ENCODE data around the gene CFP. TPM values are rescaled to one million over a fixed set of nuclear protein-coding genes. Genes with fewer than 3 reads are reported as not detected.

CFP gene
- total and polyA plus RNA-seq, 2 experiments from 2014 or later = 0.17 to 0.23 TPM

DNA sequence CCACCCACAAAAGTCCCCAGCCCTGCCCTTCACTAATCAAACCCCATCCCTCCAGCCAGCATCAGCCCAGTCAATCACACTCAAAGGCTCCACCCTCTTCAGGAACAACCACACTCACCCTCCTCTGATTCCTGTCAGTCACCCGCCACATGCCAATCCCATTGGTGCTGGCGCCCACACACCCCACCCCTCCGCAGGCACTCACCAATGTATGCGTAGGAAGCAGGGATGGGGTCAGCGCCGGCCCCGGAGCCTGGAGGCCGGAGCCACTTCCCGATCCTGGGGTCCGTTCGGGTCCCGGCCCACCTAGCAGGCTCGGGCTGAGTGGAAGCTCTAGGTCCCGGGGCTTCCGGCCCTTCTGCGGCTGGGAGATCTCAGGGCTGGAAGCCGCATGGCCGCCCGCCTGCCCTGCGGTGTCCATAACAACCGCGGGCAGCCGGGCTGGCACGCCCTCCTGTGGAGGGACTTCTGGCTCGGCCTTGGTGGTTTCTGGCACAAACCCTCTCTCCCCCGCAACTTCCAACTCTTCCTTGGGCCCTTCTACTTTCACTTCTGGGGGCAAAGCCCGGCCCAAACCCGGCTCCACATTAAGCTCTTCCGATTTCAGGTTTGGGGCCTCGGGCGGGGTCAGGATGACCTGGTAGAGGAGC is 7.9 kb upstream of the CFP start:
- WGBS (ENCODE audit: low lambda C conversion rate, missing lambda C conversion rate) = 95% methylated on average over 31 of the region's 31 CpGs
- no peak overlapping the region for H3K4me2 ChIP-seq
- H4K20me1 ChIP-seq (ENCODE audit: insufficient read depth, poor library complexity, severe bottlenecking) = no peaks in the 10 kb centered on the region
- TF ChIP-seq EZH2phosphoT487 (IDR thresholded peaks at IDR 0.05; ENCODE audit: low read depth, severe bottlenecking, unreplicated experiment) (no peak), CTCF (IDR thresholded peaks at IDR 0.05; ENCODE audit: poor library complexity) (no peak), EZH2 (IDR thresholded peaks at IDR 0.05; ENCODE audit: borderline replicate concordance) (no peak)
- DNase-seq (ENCODE audit: low spot score) = no peak
- no peaks in the 10 kb centered on the region for H3K4me1 ChIP-seq (ENCODE audit: insufficient read depth)
- no peaks in the 10 kb centered on the region for H3K9me2 ChIP-seq (replicated peaks; ENCODE audit: insufficient read depth)
- H3K79me2 ChIP-seq = no peaks in the 10 kb centered on the region
- H3K27ac ChIP-seq = no peak overlapping the region
- no peaks in the 10 kb centered on the region for H3K27me3 ChIP-seq
- H3K36me3 ChIP-seq (replicated peaks; ENCODE audit: insufficient read depth, low read depth) = no peaks in the 10 kb centered on the region
- H3K9me3 ChIP-seq (ENCODE audit: low read depth) = no peaks in the 10 kb centered on the region
- H3K4me3 ChIP-seq = no peak overlapping the region
- no peak overlapping the region for H2AFZ ChIP-seq

GRCh38 chrX:47634871-47635575 is 5.3 kb upstream of the CFP start:
- Histone ChIP-seq H3K79me2 (no peaks in the 10 kb centered on the region), H3K27me3 (no peaks in the 10 kb centered on the region), H4K20me1 (ENCODE audit: insufficient read depth, poor library complexity, severe bottlenecking) (no peaks in the 10 kb centered on the region), H3K4me3 (no peak overlapping the region), H3K9me3 (ENCODE audit: low read depth) (no peaks in the 10 kb centered on the region), H3K4me1 (ENCODE audit: insufficient read depth) (no peaks in the 10 kb centered on the region), H3K27ac (no peak overlapping the region), H3K9me2 (replicated peaks; ENCODE audit: insufficient read depth) (no peaks in the 10 kb centered on the region), H2AFZ (no peak overlapping the region), H3K4me2 (no peak overlapping the region), H3K36me3 (replicated peaks; ENCODE audit: insufficient read depth, low read depth) (no peaks in the 10 kb centered on the region)
- DNase-seq (ENCODE audit: low spot score) = no peak
- WGBS (ENCODE audit: low lambda C conversion rate, missing lambda C conversion rate) = 89% methylated on average over 16 of the region's 16 CpGs
- no peak for TF ChIP-seq EZH2phosphoT487 (IDR thresholded peaks at IDR 0.05; ENCODE audit: low read depth, severe bottlenecking, unreplicated experiment)
- no peak for TF ChIP-seq EZH2 (IDR thresholded peaks at IDR 0.05; ENCODE audit: borderline replicate concordance)
- TF ChIP-seq CTCF (IDR thresholded peaks at IDR 0.05; ENCODE audit: poor library complexity) = no peak

GRCh38 chrX:47633689-47634590 is 4.2 kb upstream of the CFP start:
- Histone ChIP-seq H3K27me3 (no peaks in the 10 kb centered on the region), H3K4me3 (no peak overlapping the region), H3K4me2 (no peak overlapping the region), H3K9me3 (ENCODE audit: low read depth) (no peaks in the 10 kb centered on the region), H3K27ac (no peak overlapping the region), H3K79me2 (no peaks in the 10 kb centered on the region), H3K4me1 (ENCODE audit: insufficient read depth) (no peaks in the 10 kb centered on the region), H3K9me2 (replicated peaks; ENCODE audit: insufficient read depth) (no peaks in the 10 kb centered on the region), H4K20me1 (ENCODE audit: insufficient read depth, poor library complexity, severe bottlenecking) (no peaks in the 10 kb centered on the region), H2AFZ (no peak overlapping the region), H3K36me3 (replicated peaks; ENCODE audit: insufficient read depth, low read depth) (no peaks in the 10 kb centered on the region)
- no peak for DNase-seq (ENCODE audit: low spot score)
- TF ChIP-seq EZH2phosphoT487 (IDR thresholded peaks at IDR 0.05; ENCODE audit: low read depth, severe bottlenecking, unreplicated experiment) = no peak
- TF ChIP-seq EZH2 (IDR thresholded peaks at IDR 0.05; ENCODE audit: borderline replicate concordance) = no peak
- no peak for TF ChIP-seq CTCF (IDR thresholded peaks at IDR 0.05; ENCODE audit: poor library complexity)
- 83% methylated on average over 14 of the region's 14 CpGs for WGBS (ENCODE audit: low lambda C conversion rate, missing lambda C conversion rate)

Measured in hepatocyte (in vitro differentiated cells).